Neural cell (in vitro differentiated cells): ENCODE data around the gene AADACL2.

Experiments used
- CTCF ChIP-seq: fragments of 450-650 bp; IDR thresholded peaks from 2 replicates; pipeline ENCODE4 v1.5.1; 2014; ENCODE audit warnings: antibody characterized with exemption, mild to moderate bottlenecking, moderate library complexity; ENCODE audit not compliant: poor library complexity, severe bottlenecking
- EP300 ChIP-seq: fragments of 450-650 bp; conservative IDR thresholded peaks from 2 replicates; pipeline ENCODE4 v1.6.1; 2014; ENCODE audit warnings: antibody characterized with exemption, mild to moderate bottlenecking, moderate library complexity; ENCODE audit not compliant: poor library complexity, severe bottlenecking
- EZH2 ChIP-seq: fragments of 200-600, 300-800 bp; shearing (Covaris generic), sonication (generic); IDR thresholded peaks from 2 replicates; pipeline ENCODE4 v1.6.1; 2014; ENCODE audit warnings: antibody characterized with exemption, low read length, borderline replicate concordance, mild to moderate bottlenecking; ENCODE audit not compliant: insufficient read depth, poor library complexity, severe bottlenecking
- MXI1 ChIP-seq: fragments of 450-650 bp; conservative IDR thresholded peaks from 2 replicates; pipeline ENCODE4 v1.6.1; 2014; ENCODE audit warnings: antibody characterized with exemption, mild to moderate bottlenecking; ENCODE audit not compliant: poor library complexity, severe bottlenecking
- POLR2AphosphoS5 ChIP-seq: IDR thresholded peaks from 2 replicates; pipeline ENCODE4 v1.6.1; 2012
- RAD21 ChIP-seq: fragments of 450-650 bp; conservative IDR thresholded peaks from 2 replicates; pipeline ENCODE4 v1.6.1; 2014; ENCODE audit warnings: antibody characterized with exemption, mild to moderate bottlenecking, moderate library complexity
- REST ChIP-seq: IDR thresholded peaks from 2 replicates; pipeline ENCODE4 v1.6.1; 2012; ENCODE audit warnings: borderline replicate concordance
- SMC3 ChIP-seq: fragments of 450-650 bp; conservative IDR thresholded peaks from 2 replicates; pipeline ENCODE4 v1.6.1; 2014; ENCODE audit warnings: antibody characterized with exemption, mild to moderate bottlenecking, moderate library complexity; ENCODE audit not compliant: poor library complexity
- TAF1 ChIP-seq: IDR thresholded peaks from 2 replicates; pipeline ENCODE4 v1.6.1; 2012; ENCODE audit warnings: low read depth

GRCh38 chr3:151774235-151774634, 40.5 kb downstream of the AADACL2 start:
- TF ChIP-seq POLR2AphosphoS5 (no peak), RAD21 (no peak), EZH2 (no peak), MXI1 (no peak), CTCF (no peak), REST (no peak), TAF1 (no peak), EP300 (no peak), SMC3 (no peak)
